ENCODE results near the gene TBC1D9.

Gene TBC1D9

DNA sequence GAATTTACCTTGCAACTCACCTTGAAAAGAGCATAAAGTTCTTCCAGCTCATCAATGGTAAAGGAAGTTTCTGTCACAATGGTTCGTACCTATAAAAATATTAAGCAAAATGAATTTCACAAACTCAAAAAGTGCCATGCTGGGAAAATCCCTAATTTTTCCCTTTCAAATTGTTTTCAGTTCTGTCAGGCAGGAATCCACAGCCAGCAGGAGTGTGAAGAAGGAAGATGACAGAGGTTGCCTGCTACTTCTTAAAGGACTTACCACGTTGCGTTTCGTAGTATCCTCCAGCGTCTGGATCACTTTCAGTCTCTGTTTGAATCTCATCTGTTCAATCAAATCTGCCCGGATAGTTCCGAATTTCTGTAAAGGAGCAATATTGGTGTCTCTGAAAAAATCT is 117.1 kb downstream of the TBC1D9 start:
- DNase-seq (ENCODE audit: extremely low spot score), result no peak
- CTCF ChIA-PET, result interaction anchor here (0.6 to 0.8 kb wide), 2 partner anchors 151 to 252 kb away, joined by 3 read pairs; no protein-coding TSS in a partner anchor
- POLR2A ChIA-PET, result no interaction called here
- TF ChIP-seq PKNOX1 (IDR thresholded peaks at IDR 0.05), result no peak
- TF ChIP-seq HDGF (IDR thresholded peaks at IDR 0.05; ENCODE audit: borderline replicate concordance), result no peak
- no peak for TF ChIP-seq BHLHE40 (IDR thresholded peaks at IDR 0.05; ENCODE audit: borderline replicate concordance)
- no peak for TF ChIP-seq TARDBP (IDR thresholded peaks at IDR 0.05)
- TF ChIP-seq CTBP1 (IDR thresholded peaks at IDR 0.05; ENCODE audit: borderline replicate concordance), result no peak
- TF ChIP-seq ELF4 (IDR thresholded peaks at IDR 0.05), result no peak
- no peak for TF ChIP-seq ARNT (IDR thresholded peaks at IDR 0.05)
- no peak for TF ChIP-seq FOXK2 (IDR thresholded peaks at IDR 0.05)
- no peak for TF ChIP-seq NFRKB (IDR thresholded peaks at IDR 0.05)
- no peak for TF ChIP-seq LEF1 (IDR thresholded peaks at IDR 0.05; ENCODE audit: borderline replicate concordance)
- no peak for TF ChIP-seq FOXA1 (IDR thresholded peaks at IDR 0.05)
- no peak for TF ChIP-seq L3MBTL2 (conservative IDR thresholded peaks at IDR 0.05)
- TF ChIP-seq FOXM1 (IDR thresholded peaks at IDR 0.05; ENCODE audit: borderline replicate concordance), result no peak
- no peak for TF ChIP-seq ZNF384 (IDR thresholded peaks at IDR 0.05)
- TF ChIP-seq SUZ12 (IDR thresholded peaks at IDR 0.05), result no peak
- no peak for TF ChIP-seq SP1 (IDR thresholded peaks at IDR 0.05)

DNA sequence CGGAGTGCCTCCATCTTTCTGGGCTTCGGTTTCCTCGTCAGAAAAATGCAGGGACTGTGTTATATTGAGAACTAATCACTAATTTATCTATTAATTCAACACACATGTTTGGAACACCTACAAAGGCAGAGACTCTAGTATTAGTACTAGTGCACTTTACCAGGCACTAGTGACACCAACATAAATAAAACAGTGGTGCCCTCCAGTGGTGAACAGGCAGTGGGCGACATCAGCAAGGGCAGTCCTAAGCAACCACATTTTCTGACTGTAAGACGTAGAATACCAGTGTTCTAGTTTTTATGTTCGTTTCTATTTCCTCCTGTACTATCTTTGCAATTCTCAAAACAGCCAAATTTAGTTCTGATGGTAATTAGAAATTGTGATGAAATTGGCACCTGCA is 118.3 kb downstream of the TBC1D9 start:
- peak; percentile 51 for DNase-seq (ENCODE audit: extremely low spot score)
- POLR2A ChIA-PET, result no interaction called here
- CTCF ChIA-PET, result interaction anchor here (1.1 kb wide), 1 partner anchor 11 kb away, joined by 3 read pairs; no protein-coding TSS in a partner anchor
- no peak for TF ChIP-seq HDGF (IDR thresholded peaks at IDR 0.05; ENCODE audit: borderline replicate concordance)
- TF ChIP-seq ELF4 (IDR thresholded peaks at IDR 0.05), result no peak
- TF ChIP-seq SP1 (IDR thresholded peaks at IDR 0.05), result no peak

GRCh38 chr4:140635606-140636005 is 120.6 kb downstream of the TBC1D9 start:
- TF ChIP-seq CTBP1 (IDR thresholded peaks at IDR 0.05; ENCODE audit: borderline replicate concordance) (no peak), SUZ12 (IDR thresholded peaks at IDR 0.05) (no peak), LEF1 (IDR thresholded peaks at IDR 0.05; ENCODE audit: borderline replicate concordance) (no peak), TARDBP (IDR thresholded peaks at IDR 0.05) (no peak), SP1 (IDR thresholded peaks at IDR 0.05) (no peak), FOXA1 (IDR thresholded peaks at IDR 0.05) (no peak), FOXM1 (IDR thresholded peaks at IDR 0.05; ENCODE audit: borderline replicate concordance) (no peak)
- ChIA-PET POLR2A (no interaction called here), CTCF (interaction anchor here (0.7 kb wide), 1 partner anchor 161 kb away, joined by 7 read pairs; no protein-coding TSS in a partner anchor)
- DNase-seq (ENCODE audit: extremely low spot score), result no peak

DNA sequence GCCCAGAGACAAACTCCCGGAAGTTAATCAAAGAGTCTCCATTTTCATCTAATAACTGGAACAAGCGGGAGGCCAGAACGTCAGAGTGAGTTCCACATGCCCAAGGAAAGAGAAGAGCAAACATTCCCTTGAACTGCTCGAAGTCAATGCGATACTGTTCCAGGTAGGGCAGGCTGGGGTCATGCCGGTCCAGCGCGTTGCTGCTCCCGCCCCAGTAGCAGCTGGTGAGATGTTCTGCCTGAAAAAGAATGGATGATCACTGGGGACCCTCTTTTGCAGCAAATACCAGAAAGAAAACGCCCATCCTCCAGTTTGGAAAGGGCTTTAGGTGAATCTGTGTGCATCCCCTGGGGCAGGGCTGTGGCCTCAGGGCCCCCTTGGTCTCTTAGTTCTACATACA is 122.2 kb downstream of the TBC1D9 start:
- ChIA-PET POLR2A (no interaction called here), CTCF (no interaction called here)
- DNase-seq (ENCODE audit: extremely low spot score), result no peak
- no peak for TF ChIP-seq TARDBP (IDR thresholded peaks at IDR 0.05)
- TF ChIP-seq BHLHE40 (IDR thresholded peaks at IDR 0.05; ENCODE audit: borderline replicate concordance), result no peak
- TF ChIP-seq NFRKB (IDR thresholded peaks at IDR 0.05), result no peak
- TF ChIP-seq FOXK2 (IDR thresholded peaks at IDR 0.05), result no peak
- TF ChIP-seq ARNT (IDR thresholded peaks at IDR 0.05), result no peak
- TF ChIP-seq ZNF384 (IDR thresholded peaks at IDR 0.05), result no peak
- no peak for TF ChIP-seq ELF4 (IDR thresholded peaks at IDR 0.05)
- TF ChIP-seq FOXM1 (IDR thresholded peaks at IDR 0.05; ENCODE audit: borderline replicate concordance), result no peak
- TF ChIP-seq HDGF (IDR thresholded peaks at IDR 0.05; ENCODE audit: borderline replicate concordance), result no peak
- no peak for TF ChIP-seq L3MBTL2 (conservative IDR thresholded peaks at IDR 0.05)
- TF ChIP-seq PKNOX1 (IDR thresholded peaks at IDR 0.05), result no peak
- no peak for TF ChIP-seq SUZ12 (IDR thresholded peaks at IDR 0.05)
- no peak for TF ChIP-seq FOXA1 (IDR thresholded peaks at IDR 0.05)
- TF ChIP-seq CTBP1 (IDR thresholded peaks at IDR 0.05; ENCODE audit: borderline replicate concordance), result no peak
- no peak for TF ChIP-seq SP1 (IDR thresholded peaks at IDR 0.05)
- no peak for TF ChIP-seq LEF1 (IDR thresholded peaks at IDR 0.05; ENCODE audit: borderline replicate concordance)

DNA sequence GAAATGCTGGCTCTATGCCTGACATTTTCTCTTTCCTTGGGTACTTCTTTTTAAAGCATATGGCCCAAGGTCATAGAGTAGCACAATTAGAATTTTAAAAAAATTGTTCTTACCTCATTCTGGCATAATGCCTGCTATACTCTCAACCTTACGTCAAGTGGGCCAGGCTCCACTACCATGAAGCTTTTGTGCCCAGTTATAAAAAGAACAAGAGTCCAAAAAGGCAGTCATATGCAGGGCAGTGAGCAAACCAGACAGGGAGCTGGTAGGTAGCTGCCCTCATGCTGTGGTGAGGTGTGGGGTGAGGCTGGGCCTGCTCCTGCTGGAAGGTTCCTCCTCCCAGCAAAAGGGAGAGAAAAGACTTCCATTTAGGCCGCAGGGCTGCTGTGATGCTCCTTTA is 123.1 kb downstream of the TBC1D9 start:
- ChIA-PET CTCF (no interaction called here), POLR2A (no interaction called here)
- TF ChIP-seq FOXK2 (IDR thresholded peaks at IDR 0.05), result no peak
- no peak for TF ChIP-seq NFRKB (IDR thresholded peaks at IDR 0.05)
- no peak for TF ChIP-seq HDGF (IDR thresholded peaks at IDR 0.05; ENCODE audit: borderline replicate concordance)
- TF ChIP-seq CTBP1 (IDR thresholded peaks at IDR 0.05; ENCODE audit: borderline replicate concordance), result no peak
- no peak for TF ChIP-seq ELF4 (IDR thresholded peaks at IDR 0.05)
- no peak for TF ChIP-seq SP1 (IDR thresholded peaks at IDR 0.05)
- no peak for TF ChIP-seq PKNOX1 (IDR thresholded peaks at IDR 0.05)
- no peak for TF ChIP-seq ARNT (IDR thresholded peaks at IDR 0.05)
- no peak for TF ChIP-seq TARDBP (IDR thresholded peaks at IDR 0.05)
- no peak for TF ChIP-seq LEF1 (IDR thresholded peaks at IDR 0.05; ENCODE audit: borderline replicate concordance)

DNA sequence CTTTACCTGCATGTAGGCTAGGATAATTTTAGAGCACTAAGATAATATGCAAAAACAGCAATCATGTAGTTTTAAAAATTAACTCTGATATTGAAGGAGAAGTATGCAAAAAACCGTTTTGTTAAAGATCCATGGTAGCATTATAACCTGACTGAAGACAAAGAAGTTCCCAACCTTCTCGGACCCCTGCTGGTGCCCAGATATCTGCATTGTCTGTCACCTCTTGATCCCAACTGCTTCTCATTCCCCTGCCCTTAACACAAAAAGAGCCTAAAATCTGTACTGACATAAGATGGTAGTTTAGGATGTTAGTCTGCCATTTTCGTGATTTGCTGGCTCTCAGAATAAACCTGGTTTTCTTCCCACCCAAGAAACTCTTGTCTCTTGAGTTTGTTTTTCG is 125.9 kb downstream of the TBC1D9 start:
- ChIA-PET POLR2A (no interaction called here), CTCF (no interaction called here)
- no peak for DNase-seq (ENCODE audit: extremely low spot score)
- TF ChIP-seq PKNOX1 (IDR thresholded peaks at IDR 0.05) (no peak), CTBP1 (IDR thresholded peaks at IDR 0.05; ENCODE audit: borderline replicate concordance) (no peak), NFRKB (IDR thresholded peaks at IDR 0.05) (no peak), ZNF384 (IDR thresholded peaks at IDR 0.05) (no peak), FOXM1 (IDR thresholded peaks at IDR 0.05; ENCODE audit: borderline replicate concordance) (no peak), FOXA1 (IDR thresholded peaks at IDR 0.05) (no peak)

More for the DNA sequence above, 123.1 kb downstream of the TBC1D9 start:
- no peak for DNase-seq (ENCODE audit: extremely low spot score)

All from HEK293T (cell line).